WTC11 (cell line): ENCODE results near the gene GPR152. TPM values are rescaled to one million over a fixed set of nuclear protein-coding genes. Genes with fewer than 3 reads are reported as not detected.

ENCODE experiments used
- ATAC-seq: fragments of 200-7000 bp; cut with Tn5 transposase; 2 replicates; pipeline ENCODE4 v1.10.0; 2021; ENCODE audit warnings: mild to moderate bottlenecking, moderate library complexity
- CTCF ChIA-PET: fragments of 300-600 bp; sonication (Branson Sonifier 250); formaldehyde crosslinking; loops from one replicate; lab custom pipeline; 2021; ENCODE audit warnings: antibody characterized with exemption; lab: Charles Lee
- POLR2A ChIA-PET: fragments of 350-600 bp; sonication (Branson Sonifier 250); formaldehyde crosslinking; loops from one replicate; lab custom pipeline; 2021; ENCODE audit warnings: antibody characterized with exemption; lab: Charles Lee
- DNase-seq: peaks from one replicate; pipeline ENCODE4 v3.0.0; 2021; ENCODE audit warnings: low spot score
- H3K27ac Mint-ChIP-seq: 2 replicates; pipeline ENCODE4 v1.8.0; 2021; ENCODE audit warnings: mixed read lengths
- H3K27me3 Mint-ChIP-seq: 2 replicates; pipeline ENCODE4 v1.8.0; 2021; ENCODE audit warnings: low read depth, mild to moderate bottlenecking, moderate library complexity, mixed read lengths
- H3K36me3 Mint-ChIP-seq: 2 replicates; pipeline ENCODE4 v1.8.0; 2021; ENCODE audit warnings: mixed read lengths
- H3K4me1 Mint-ChIP-seq: 2 replicates; pipeline ENCODE4 v1.8.0; 2022; ENCODE audit warnings: mixed read lengths
- H3K4me3 Mint-ChIP-seq: 2 replicates; pipeline ENCODE4 v1.8.0; 2021; ENCODE audit warnings: mild to moderate bottlenecking, moderate library complexity, mixed read lengths
- H3K9me3 Mint-ChIP-seq: 2 replicates; pipeline ENCODE4 v1.8.0; 2021; ENCODE audit warnings: mixed read lengths
- ATF2 ChIP-seq: sonication (generic); formaldehyde crosslinking; IDR thresholded peaks from 2 replicates; pipeline ENCODE4 v1.8.1; 2022; ENCODE audit warnings: low read depth, missing genetic modification reagents, borderline replicate concordance
- E2F1 ChIP-seq: sonication (generic); formaldehyde crosslinking; IDR thresholded peaks from 2 replicates; pipeline ENCODE4 v1.8.0; 2022; ENCODE audit warnings: mild to moderate bottlenecking, missing genetic modification reagents
- ELF4 ChIP-seq: sonication (generic); formaldehyde crosslinking; IDR thresholded peaks from 2 replicates; pipeline ENCODE4 v1.8.1; 2022; ENCODE audit warnings: low read depth, mild to moderate bottlenecking, moderate library complexity, missing genetic modification reagents
- FOXK1 ChIP-seq: sonication (generic); formaldehyde crosslinking; IDR thresholded peaks from 2 replicates; pipeline ENCODE4 v1.8.0; 2022; ENCODE audit warnings: mild to moderate bottlenecking, moderate library complexity, missing genetic modification reagents
- FOXP4 ChIP-seq: sonication (generic); formaldehyde crosslinking; IDR thresholded peaks from 2 replicates; pipeline ENCODE4 v1.8.0; 2022; ENCODE audit warnings: mild to moderate bottlenecking, missing genetic modification reagents
- GRHL2 ChIP-seq: fragments of 250-450 bp; sonication (Bioruptor Pico); IDR thresholded peaks from 2 replicates; pipeline ENCODE4 v1.8.0; 2022; ENCODE audit warnings: mild to moderate bottlenecking, moderate library complexity; ENCODE audit not compliant: insufficient replicate concordance, severe bottlenecking
- HMGA2 ChIP-seq: fragments of 250-450 bp; sonication (Bioruptor Pico); IDR thresholded peaks from 2 replicates; pipeline ENCODE4 v1.4.0; 2021; ENCODE audit warnings: mild to moderate bottlenecking, moderate library complexity
- JUN ChIP-seq: sonication (generic); formaldehyde crosslinking; IDR thresholded peaks from 2 replicates; pipeline ENCODE4 v1.8.0; 2023; ENCODE audit warnings: mild to moderate bottlenecking, missing genetic modification reagents
- MLX ChIP-seq: sonication (generic); formaldehyde crosslinking; IDR thresholded peaks from 2 replicates; pipeline ENCODE4 v1.8.1; 2023; ENCODE audit warnings: mild to moderate bottlenecking, missing genetic modification reagents, moderate library complexity
- NFYB ChIP-seq: sonication (generic); formaldehyde crosslinking; conservative IDR thresholded peaks from 2 replicates; pipeline ENCODE4 v1.8.0; 2022; ENCODE audit warnings: low read depth, missing genetic modification reagents
- NR1H2 ChIP-seq: sonication (generic); formaldehyde crosslinking; IDR thresholded peaks from 2 replicates; pipeline ENCODE4 v1.9.0; 2021; ENCODE audit warnings: mild to moderate bottlenecking, moderate library complexity, missing genetic modification reagents
- OVOL2 ChIP-seq: fragments of 250-450 bp; sonication (Bioruptor Pico); IDR thresholded peaks from 2 replicates; pipeline ENCODE4 v1.9.0; 2021; ENCODE audit warnings: mild to moderate bottlenecking, borderline replicate concordance
- PRDM15 ChIP-seq: sonication (generic); formaldehyde crosslinking; IDR thresholded peaks from 2 replicates; pipeline ENCODE4 v1.8.0; 2022; ENCODE audit warnings: missing genetic modification reagents
- SP1 ChIP-seq: sonication (generic); formaldehyde crosslinking; conservative IDR thresholded peaks from 2 replicates; pipeline ENCODE4 v1.8.1; 2022; ENCODE audit warnings: missing genetic modification reagents
- STAT6 ChIP-seq: sonication (generic); formaldehyde crosslinking; conservative IDR thresholded peaks from 2 replicates; pipeline ENCODE4 v1.8.1; 2023; ENCODE audit warnings: mild to moderate bottlenecking, low read depth, missing genetic modification reagents, moderate library complexity
- ZNF232 ChIP-seq: sonication (generic); formaldehyde crosslinking; IDR thresholded peaks from 2 replicates; pipeline ENCODE4 v1.8.0; 2022; ENCODE audit warnings: mild to moderate bottlenecking, missing genetic modification reagents
- ZNF263 ChIP-seq: sonication (generic); formaldehyde crosslinking; IDR thresholded peaks from 2 replicates; pipeline ENCODE4 v1.8.1; 2022; ENCODE audit warnings: low read depth, mild to moderate bottlenecking, moderate library complexity, missing genetic modification reagents
- ZNF396 ChIP-seq: fragments of 250-450 bp; sonication (Bioruptor Pico); IDR thresholded peaks from 2 replicates; pipeline ENCODE4 v1.8.0; 2021; ENCODE audit warnings: mild to moderate bottlenecking, moderate library complexity, borderline replicate concordance
- ZNF671 ChIP-seq: fragments of 250-450 bp; sonication (Bioruptor Pico); IDR thresholded peaks from 2 replicates; pipeline ENCODE4 v1.8.0; 2021; ENCODE audit warnings: mild to moderate bottlenecking
- total RNA-seq: library from RNA; stranded (reverse); gene quantifications from 3 replicates; pipeline ENCODE4 v1.2.3, GENCODE V29; 2021
- TF ChIP-seq, protein P1 (sequence below): sonication (generic); formaldehyde crosslinking; IDR thresholded peaks from 2 replicates; pipeline ENCODE4 v1.8.1; 2023; ENCODE audit warnings: mild to moderate bottlenecking, missing genetic modification reagents

Gene GPR152
- total RNA-seq, 1 experiment from 2014 or later: not detected

DNA sequence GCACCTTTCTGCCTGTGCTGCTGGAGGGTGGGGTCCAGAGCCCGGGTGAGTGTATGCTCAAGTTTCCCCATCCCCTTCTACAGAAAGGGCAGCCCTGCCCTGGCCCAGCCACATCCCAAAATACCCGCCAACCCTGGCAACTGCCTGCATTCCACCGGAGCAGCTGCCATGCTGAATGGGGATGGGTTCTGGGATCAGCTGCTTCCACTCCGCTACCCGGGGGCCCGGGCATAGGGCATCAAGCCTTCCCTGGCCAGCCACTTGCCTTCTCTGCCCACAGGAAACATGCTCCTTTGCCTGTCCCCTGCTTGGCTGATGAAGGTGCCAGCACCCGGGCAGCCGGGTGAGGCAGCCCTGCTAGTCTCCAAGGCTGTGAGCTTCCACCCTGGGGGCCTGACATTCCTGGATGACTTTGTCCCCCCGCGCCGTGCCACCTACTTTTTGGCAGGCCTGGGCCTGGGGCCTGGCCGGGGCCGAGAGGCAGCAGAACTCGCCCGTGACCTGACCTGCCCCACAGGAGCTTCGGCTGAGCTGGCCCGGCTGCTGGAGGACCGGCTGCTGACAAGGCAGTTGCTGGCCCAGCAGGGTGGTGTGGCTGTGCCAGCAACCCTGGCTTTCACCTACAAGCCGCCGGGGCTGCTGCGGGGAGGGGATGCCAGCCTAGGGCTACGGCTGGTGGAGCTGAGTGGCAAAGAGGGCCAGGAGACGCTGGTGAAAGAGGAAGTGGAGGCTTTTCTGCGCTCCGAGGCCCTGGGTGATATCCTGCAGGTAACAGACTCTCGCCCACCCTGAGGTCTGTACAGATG lies 33.9 kb downstream of the GPR152 start (continued):
- TF ChIP-seq, protein P1, sequence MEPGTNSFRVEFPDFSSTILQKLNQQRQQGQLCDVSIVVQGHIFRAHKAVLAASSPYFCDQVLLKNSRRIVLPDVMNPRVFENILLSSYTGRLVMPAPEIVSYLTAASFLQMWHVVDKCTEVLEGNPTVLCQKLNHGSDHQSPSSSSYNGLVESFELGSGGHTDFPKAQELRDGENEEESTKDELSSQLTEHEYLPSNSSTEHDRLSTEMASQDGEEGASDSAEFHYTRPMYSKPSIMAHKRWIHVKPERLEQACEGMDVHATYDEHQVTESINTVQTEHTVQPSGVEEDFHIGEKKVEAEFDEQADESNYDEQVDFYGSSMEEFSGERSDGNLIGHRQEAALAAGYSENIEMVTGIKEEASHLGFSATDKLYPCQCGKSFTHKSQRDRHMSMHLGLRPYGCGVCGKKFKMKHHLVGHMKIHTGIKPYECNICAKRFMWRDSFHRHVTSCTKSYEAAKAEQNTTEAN: no peak
- TF ChIP-seq NR1H2 (CRISPR knock-in tag): no peak
- TF ChIP-seq PRDM15 (CRISPR knock-in tag): no peak
- TF ChIP-seq ATF2 (CRISPR knock-in tag): no peak
- TF ChIP-seq NFYB (CRISPR knock-in tag): no peak
- TF ChIP-seq OVOL2 (CRISPR knock-in tag): no peak
- TF ChIP-seq FOXP4 (CRISPR knock-in tag): no peak
- TF ChIP-seq, all 79 proteins: peak for 0

DNA sequence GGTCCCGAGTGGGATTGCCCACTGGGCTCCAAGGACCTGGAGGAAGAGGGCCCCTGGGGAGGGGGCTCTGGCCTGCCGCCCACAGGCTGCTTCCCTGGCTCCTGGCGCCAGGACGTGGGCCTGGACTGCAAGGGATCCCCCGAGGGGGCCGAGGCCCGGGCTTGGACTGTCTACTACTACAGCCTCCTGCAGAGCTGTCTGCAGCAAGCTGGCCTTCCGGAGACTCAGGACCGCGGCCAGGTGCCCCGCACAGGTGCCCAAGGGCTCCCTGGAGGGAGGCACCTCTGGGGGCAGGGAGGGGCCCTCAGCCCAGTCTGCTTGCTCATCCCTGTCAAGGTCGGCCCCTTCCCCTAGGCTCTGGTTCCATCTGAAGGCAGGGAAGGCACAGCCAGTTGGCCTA lies 35.1 kb downstream of the GPR152 start:
- no peak overlapping the region for H3K27ac Mint-ChIP-seq
- ChIA-PET POLR2A (interaction anchor here (2.3 kb wide), 1 partner anchor 16 kb away, joined by 7 read pairs; the partner anchor contains the start of gene PPP1CA), CTCF (interaction anchor here (1.6 kb wide), 1 partner anchor 35 kb away, joined by 3 read pairs; no protein-coding TSS in a partner anchor)
- no peaks in the 10 kb centered on the region for H3K36me3 Mint-ChIP-seq
- no peak for DNase-seq
- H3K27me3 Mint-ChIP-seq: peaks cover 17% of the 10 kb centered on the region
- no peaks in the 10 kb centered on the region for H3K9me3 Mint-ChIP-seq
- H3K4me3 Mint-ChIP-seq: no peak overlapping the region
- H3K4me1 Mint-ChIP-seq: peaks cover 17% of the 10 kb centered on the region
- no peak for ATAC-seq
- no peak for TF ChIP-seq GRHL2
- TF ChIP-seq ZNF232: no peak
- no peak for TF ChIP-seq E2F1 (CRISPR knock-in tag)
- no peak for TF ChIP-seq ELF4
- no peak for TF ChIP-seq ZNF263 (CRISPR knock-in tag)
- no peak for TF ChIP-seq STAT6 (CRISPR knock-in tag)
- TF ChIP-seq JUN: no peak
- no peak for TF ChIP-seq SP1 (CRISPR knock-in tag)
- TF ChIP-seq HMGA2 (CRISPR knock-in tag): no peak
- TF ChIP-seq FOXK1: no peak
- TF ChIP-seq MLX (CRISPR knock-in tag): no peak
- TF ChIP-seq ZNF671 (CRISPR knock-in tag): no peak
- TF ChIP-seq ZNF396 (CRISPR knock-in tag): no peak
